ENCODE results near the gene TMOD1. TPM values are rescaled to one million over a fixed set of nuclear protein-coding genes. Genes with fewer than 3 reads are reported as not detected.
"Not testable (repeated sequence)": the region's sequence is repeated elsewhere in the genome, so short reads cannot be mapped to it uniquely, and the experiment has no call there.

The TMOD1 gene
- polyA plus RNA-seq, 1 experiment: 0.10 TPM

- H3K9me3 ChIP-seq (ENCODE audit: control insufficient read depth, insufficient read depth, low read length): peaks cover 4% of the 10 kb centered on the region; the same call in 1 of the 2 replicates
- no peak overlapping the region for H3K4me3 ChIP-seq (ENCODE audit: low read depth, low read length)
- DNase-seq (ENCODE audit: low read depth, low spot score): no peak
- CTCF ChIA-PET: interaction anchor here (3.5 kb wide), 1 partner anchor 26 kb away, joined by 14 read pairs; no protein-coding TSS in a partner anchor
- POLR2A ChIA-PET: no interaction called here
- peaks cover 11% of the 10 kb centered on the region for H3K27me3 ChIP-seq (ENCODE audit: control insufficient read depth, insufficient read depth, low read length)
- H3K27ac ChIP-seq (ENCODE audit: low read depth, low read length): no peak overlapping the region
- no peak for TF ChIP-seq CTCF (IDR thresholded peaks at IDR 0.05; ENCODE audit: low read depth, low read length)
Observed at GRCh38 chr9:97572892-97573365, 71.5 kb downstream of the TMOD1 start.

- no peak for DNase-seq (ENCODE audit: low read depth, low spot score)
- no peak for TF ChIP-seq CTCF (IDR thresholded peaks at IDR 0.05; ENCODE audit: low read depth, low read length)
- POLR2A ChIA-PET: no interaction called here
Observed at GRCh38 chr9:97573482-97574073, 72.1 kb downstream of the TMOD1 start.

GRCh38 chr9:97574101-97574571 is 72.7 kb downstream of the TMOD1 start:
- H3K27ac ChIP-seq (ENCODE audit: low read depth, low read length); H3K4me3 ChIP-seq (ENCODE audit: low read depth, low read length); H3K27me3 ChIP-seq (ENCODE audit: control insufficient read depth, insufficient read depth, low read length); CTCF ChIA-PET; DNase-seq (ENCODE audit: low read depth, low spot score); POLR2A ChIA-PET; H3K9me3 ChIP-seq (ENCODE audit: control insufficient read depth, insufficient read depth, low read length): not testable (repeated sequence)

More at GRCh38 chr9:97573482-97574073, 72.1 kb downstream of the TMOD1 start:
- Histone ChIP-seq H3K27ac (ENCODE audit: low read depth, low read length) (no peak overlapping the region), H3K4me3 (ENCODE audit: low read depth, low read length) (no peak overlapping the region), H3K9me3 (ENCODE audit: control insufficient read depth, insufficient read depth, low read length) (peaks cover 4% of the 10 kb centered on the region; the same call in 1 of the 2 replicates), H3K27me3 (ENCODE audit: control insufficient read depth, insufficient read depth, low read length) (peaks cover 4% of the 10 kb centered on the region)
- CTCF ChIA-PET: interaction anchor here (3.5 kb wide), 1 partner anchor 25 kb away, joined by 14 read pairs; no protein-coding TSS in a partner anchor

- H3K4me3 ChIP-seq (ENCODE audit: low read depth, low read length); H3K9me3 ChIP-seq (ENCODE audit: control insufficient read depth, insufficient read depth, low read length); POLR2A ChIA-PET; CTCF ChIA-PET; H3K27ac ChIP-seq (ENCODE audit: low read depth, low read length); H3K27me3 ChIP-seq (ENCODE audit: control insufficient read depth, insufficient read depth, low read length); DNase-seq (ENCODE audit: low read depth, low spot score): not testable (repeated sequence)
Observed at GRCh38 chr9:97574921-97575672, 73.6 kb downstream of the TMOD1 start.

- no peak for TF ChIP-seq CTCF (IDR thresholded peaks at IDR 0.05; ENCODE audit: low read depth, low read length)
- ChIA-PET POLR2A (no interaction called here), CTCF (interaction anchor here (0.6 to 1.0 kb wide), 2 partner anchors 23 to 76 kb away, joined by 3 to 4 read pairs; no protein-coding TSS in a partner anchor)
- DNase-seq (ENCODE audit: low read depth, low spot score): no peak
- no peaks in the 10 kb centered on the region for H3K27me3 ChIP-seq (ENCODE audit: control insufficient read depth, insufficient read depth, low read length)
- H3K9me3 ChIP-seq (ENCODE audit: control insufficient read depth, insufficient read depth, low read length): peaks cover 4% of the 10 kb centered on the region; the same call in 1 of the 2 replicates
- H3K4me3 ChIP-seq (ENCODE audit: low read depth, low read length): no peak overlapping the region
- H3K27ac ChIP-seq (ENCODE audit: low read depth, low read length): no peak overlapping the region
Observed at GRCh38 chr9:97575673-97576200, 74.3 kb downstream of the TMOD1 start.
